Measurements from ENCODE around the gene SEMA5A.

Gene SEMA5A

DNA sequence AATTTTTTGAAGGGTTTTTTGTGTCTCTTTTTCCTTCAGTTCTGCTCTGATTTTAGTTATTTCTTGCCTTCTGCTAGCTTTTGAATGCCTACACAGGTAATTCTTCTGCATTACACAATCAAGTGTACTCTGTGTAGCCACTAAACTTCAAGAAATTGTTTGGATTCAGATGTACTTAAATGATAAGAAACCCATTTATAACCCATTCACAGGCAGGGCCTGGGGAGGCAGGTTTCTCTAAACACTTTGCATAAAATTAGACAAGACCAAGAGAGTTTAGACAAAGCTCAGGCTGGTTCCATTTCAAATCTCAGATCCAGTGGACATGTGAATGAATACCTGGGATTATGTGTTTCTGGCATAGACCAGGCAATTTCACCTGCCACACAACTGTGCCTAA, 41.3 kb upstream of the SEMA5A start:
- TF ChIP-seq, protein P1, sequence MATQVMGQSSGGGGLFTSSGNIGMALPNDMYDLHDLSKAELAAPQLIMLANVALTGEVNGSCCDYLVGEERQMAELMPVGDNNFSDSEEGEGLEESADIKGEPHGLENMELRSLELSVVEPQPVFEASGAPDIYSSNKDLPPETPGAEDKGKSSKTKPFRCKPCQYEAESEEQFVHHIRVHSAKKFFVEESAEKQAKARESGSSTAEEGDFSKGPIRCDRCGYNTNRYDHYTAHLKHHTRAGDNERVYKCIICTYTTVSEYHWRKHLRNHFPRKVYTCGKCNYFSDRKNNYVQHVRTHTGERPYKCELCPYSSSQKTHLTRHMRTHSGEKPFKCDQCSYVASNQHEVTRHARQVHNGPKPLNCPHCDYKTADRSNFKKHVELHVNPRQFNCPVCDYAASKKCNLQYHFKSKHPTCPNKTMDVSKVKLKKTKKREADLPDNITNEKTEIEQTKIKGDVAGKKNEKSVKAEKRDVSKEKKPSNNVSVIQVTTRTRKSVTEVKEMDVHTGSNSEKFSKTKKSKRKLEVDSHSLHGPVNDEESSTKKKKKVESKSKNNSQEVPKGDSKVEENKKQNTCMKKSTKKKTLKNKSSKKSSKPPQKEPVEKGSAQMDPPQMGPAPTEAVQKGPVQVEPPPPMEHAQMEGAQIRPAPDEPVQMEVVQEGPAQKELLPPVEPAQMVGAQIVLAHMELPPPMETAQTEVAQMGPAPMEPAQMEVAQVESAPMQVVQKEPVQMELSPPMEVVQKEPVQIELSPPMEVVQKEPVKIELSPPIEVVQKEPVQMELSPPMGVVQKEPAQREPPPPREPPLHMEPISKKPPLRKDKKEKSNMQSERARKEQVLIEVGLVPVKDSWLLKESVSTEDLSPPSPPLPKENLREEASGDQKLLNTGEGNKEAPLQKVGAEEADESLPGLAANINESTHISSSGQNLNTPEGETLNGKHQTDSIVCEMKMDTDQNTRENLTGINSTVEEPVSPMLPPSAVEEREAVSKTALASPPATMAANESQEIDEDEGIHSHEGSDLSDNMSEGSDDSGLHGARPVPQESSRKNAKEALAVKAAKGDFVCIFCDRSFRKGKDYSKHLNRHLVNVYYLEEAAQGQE (IDR thresholded peaks at IDR 0.05; ENCODE audit: insufficient read depth in 1 of 2, low read depth in 2 of 2, low read length in 2 of 2) = no peak

DNA sequence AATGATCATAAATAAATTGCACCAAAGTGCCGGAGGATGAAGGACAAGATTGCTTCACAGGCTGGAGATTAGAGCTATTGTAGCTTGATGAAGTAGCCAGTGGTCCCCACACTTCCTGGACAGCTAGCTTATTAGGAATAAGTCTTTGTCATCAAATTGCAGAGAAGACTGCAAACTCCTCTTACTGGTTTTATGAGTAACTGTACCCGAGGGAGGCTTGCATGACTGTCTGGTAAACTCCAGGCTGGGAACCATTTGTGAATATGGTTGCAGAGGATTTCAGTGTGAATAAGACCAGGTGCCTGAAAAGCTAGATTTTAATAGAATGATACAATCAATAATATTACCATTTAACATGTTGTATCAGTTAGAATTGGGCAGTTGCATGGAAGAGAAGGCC, 36.5 kb upstream of the SEMA5A start:
- TF ChIP-seq POLR2AphosphoS5 (IDR thresholded peaks at IDR 0.05; ENCODE audit: low read depth, low read length) (no peak), SIN3A (IDR thresholded peaks at IDR 0.05; ENCODE audit: borderline replicate concordance, insufficient read depth, low read length) (no peak), TAF1 (IDR thresholded peaks at IDR 0.05; ENCODE audit: borderline replicate concordance, insufficient read depth, low read length) (no peak), FOXP2 (optimal IDR thresholded peaks at IDR 0.05; ENCODE audit: borderline replicate concordance, extremely low read depth, extremely low read length, insufficient read depth) (no peak)
- TF ChIP-seq, protein P1 (IDR thresholded peaks at IDR 0.05; ENCODE audit: insufficient read depth in 1 of 2, low read depth in 2 of 2, low read length in 2 of 2) = no peak

- TF ChIP-seq TAF1 (IDR thresholded peaks at IDR 0.05; ENCODE audit: borderline replicate concordance, insufficient read depth, low read length) (no peak), SIN3A (IDR thresholded peaks at IDR 0.05; ENCODE audit: borderline replicate concordance, insufficient read depth, low read length) (no peak), POLR2AphosphoS5 (IDR thresholded peaks at IDR 0.05; ENCODE audit: low read depth, low read length) (no peak), FOXP2 (optimal IDR thresholded peaks at IDR 0.05; ENCODE audit: borderline replicate concordance, extremely low read depth, extremely low read length, insufficient read depth) (no peak)
- TF ChIP-seq, protein P1 (IDR thresholded peaks at IDR 0.05; ENCODE audit: insufficient read depth in 1 of 2, low read depth in 2 of 2, low read length in 2 of 2) = no peak
Measured at GRCh38 chr5:9573796-9574195, 27.9 kb upstream of the SEMA5A start.

DNA sequence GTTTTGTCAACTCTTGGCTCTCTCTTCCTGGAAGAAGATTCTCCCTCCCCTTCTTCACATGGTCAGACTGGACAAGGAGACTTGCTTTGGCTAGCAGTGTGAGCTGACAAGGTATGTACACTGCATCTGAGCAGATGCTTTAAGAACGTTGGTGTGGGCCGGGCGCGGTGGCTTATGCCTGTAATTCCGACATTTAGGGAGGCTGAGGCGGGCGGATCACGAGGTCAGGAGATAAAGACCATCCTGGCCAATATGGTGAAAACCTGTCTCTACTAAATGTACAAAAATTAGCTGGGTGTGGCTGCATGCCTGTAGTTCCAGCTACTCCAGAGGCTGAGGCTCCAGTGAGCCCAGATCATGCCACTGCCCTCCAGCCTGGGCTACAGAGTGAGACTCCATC, 26.4 kb upstream of the SEMA5A start:
- no peak for TF ChIP-seq FOXP2 (optimal IDR thresholded peaks at IDR 0.05; ENCODE audit: borderline replicate concordance, extremely low read depth, extremely low read length, insufficient read depth)
- no peak for TF ChIP-seq TAF1 (IDR thresholded peaks at IDR 0.05; ENCODE audit: borderline replicate concordance, insufficient read depth, low read length)
- no peak for TF ChIP-seq POLR2AphosphoS5 (IDR thresholded peaks at IDR 0.05; ENCODE audit: low read depth, low read length)
- TF ChIP-seq, protein P1 (IDR thresholded peaks at IDR 0.05; ENCODE audit: insufficient read depth in 1 of 2, low read depth in 2 of 2, low read length in 2 of 2) = no peak
- no peak for TF ChIP-seq SIN3A (IDR thresholded peaks at IDR 0.05; ENCODE audit: borderline replicate concordance, insufficient read depth, low read length)

GRCh38 chr5:9570876-9571275, 25.0 kb upstream of the SEMA5A start:
- TF ChIP-seq SIN3A (IDR thresholded peaks at IDR 0.05; ENCODE audit: borderline replicate concordance, insufficient read depth, low read length) = no peak
- TF ChIP-seq FOXP2 (optimal IDR thresholded peaks at IDR 0.05; ENCODE audit: borderline replicate concordance, extremely low read depth, extremely low read length, insufficient read depth) = no peak
- no peak for TF ChIP-seq POLR2AphosphoS5 (IDR thresholded peaks at IDR 0.05; ENCODE audit: low read depth, low read length)
- TF ChIP-seq, protein P1 (IDR thresholded peaks at IDR 0.05; ENCODE audit: insufficient read depth in 1 of 2, low read depth in 2 of 2, low read length in 2 of 2) = no peak
- no peak for TF ChIP-seq TAF1 (IDR thresholded peaks at IDR 0.05; ENCODE audit: borderline replicate concordance, insufficient read depth, low read length)
